Cardiac muscle cell (in vitro differentiated cells and primary cell): ENCODE measurements around the gene SOX10. TPM values are rescaled to one million over a fixed set of nuclear protein-coding genes. Genes with fewer than 3 reads are reported as not detected.

Experiments used
- DNase-seq, 2 donors: peaks; one replicate each; pipeline versions ENCODE4 v3.0.0 to v3.0.0-alpha.2; 2010 to 2017; ENCODE audit warnings: low read depth in 1 of 2, low spot score in 1 of 2
- H3K27ac ChIP-seq: fragments of 200-600 bp; sonication (generic); 2 replicates; pipeline ENCODE4 v1.5.1; 2016
- H3K27me3 ChIP-seq: fragments of 200-600 bp; sonication (generic); 2 replicates; pipeline ENCODE4 v1.6.0; 2016; ENCODE audit warnings: control low read depth
- H3K36me3 ChIP-seq: fragments of 200-600 bp; sonication (generic); 2 replicates; pipeline ENCODE4 v1.5.1; 2016; ENCODE audit warnings: control low read depth
- H3K4me1 ChIP-seq: fragments of 200-600 bp; sonication (generic); 2 replicates; pipeline ENCODE4 v1.8.1; 2017; ENCODE audit warnings: low read depth, mild to moderate bottlenecking, mixed run types
- H3K4me3 ChIP-seq: fragments of 200-600 bp; sonication (generic); 2 replicates; pipeline ENCODE4 v1.5.1; 2016; ENCODE audit warnings: mild to moderate bottlenecking
- H3K9me3 ChIP-seq: fragments of 200-600 bp; sonication (generic); 2 replicates; pipeline ENCODE4 v1.5.1; 2017; ENCODE audit warnings: low read depth, mild to moderate bottlenecking, control low read depth
- CTCF ChIP-seq: IDR thresholded peaks from 2 replicates; pipeline ENCODE4 v1.5.1; 2012; ENCODE audit warnings: low read depth, mild to moderate bottlenecking, low read length
- polyA plus RNA-seq: library from polyadenylated mRNA; unstranded; fragments of >200 nt; fragmentation: Nextera tagmentation; extraction: Ambion mirVana; gene quantifications from 2 replicates; pipeline ENCODE4 v1.2.1, GENCODE V29; 2016
- total RNA-seq: library from RNA; depleted of rRNA; stranded (reverse); fragments of >200 nt; gene quantifications from 2 replicates; pipeline ENCODE4 v1.2.3, GENCODE V29; 2016

Gene SOX10
- total and polyA plus RNA-seq, 2 experiments from 2014 or later, result 0.03 TPM; not detected in 1

- Histone ChIP-seq H3K9me3 (no peaks in the 10 kb centered on the region), H3K4me1 (peaks cover 14% of the 10 kb centered on the region), H3K36me3 (no peaks in the 10 kb centered on the region), H3K4me3 (no peak overlapping the region), H3K27ac (no peak overlapping the region), H3K27me3 (no peaks in the 10 kb centered on the region)
- TF ChIP-seq CTCF, result no peak
- DNase-seq, result no peak
Measured at GRCh38 chr22:37999236-37999635, 14.9 kb upstream of the SOX10 start.

- no peak overlapping the region for H3K4me3 ChIP-seq
- no peak overlapping the region for H3K27ac ChIP-seq
- peaks cover 14% of the 10 kb centered on the region for H3K4me1 ChIP-seq
- peak in 1 of 2 donors; percentile 30 for DNase-seq
- no peaks in the 10 kb centered on the region for H3K9me3 ChIP-seq
- H3K27me3 ChIP-seq, result no peaks in the 10 kb centered on the region
- TF ChIP-seq CTCF, result no peak
- no peaks in the 10 kb centered on the region for H3K36me3 ChIP-seq
Measured at GRCh38 chr22:37998543-37998942, 14.2 kb upstream of the SOX10 start.

GRCh38 chr22:37996515-37997246 is 12.3 kb upstream of the SOX10 start:
- H3K27ac ChIP-seq, result no peak overlapping the region
- H3K9me3 ChIP-seq, result no peaks in the 10 kb centered on the region
- no peak for DNase-seq
- H3K4me3 ChIP-seq, result no peak overlapping the region
- H3K36me3 ChIP-seq, result no peaks in the 10 kb centered on the region
- peaks cover 14% of the 10 kb centered on the region for H3K4me1 ChIP-seq
- no peaks in the 10 kb centered on the region for H3K27me3 ChIP-seq
- TF ChIP-seq CTCF, result no peak

GRCh38 chr22:37996079-37996478 is 11.7 kb upstream of the SOX10 start:
- Histone ChIP-seq H3K27me3 (no peaks in the 10 kb centered on the region), H3K4me1 (peaks cover 14% of the 10 kb centered on the region), H3K27ac (no peak overlapping the region), H3K36me3 (no peaks in the 10 kb centered on the region), H3K4me3 (no peak overlapping the region), H3K9me3 (no peaks in the 10 kb centered on the region)
- no peak for DNase-seq
- no peak for TF ChIP-seq CTCF

- Histone ChIP-seq H3K4me1 (peaks cover 10% of the 10 kb centered on the region), H3K9me3 (no peaks in the 10 kb centered on the region), H3K36me3 (no peaks in the 10 kb centered on the region), H3K27ac (no peak overlapping the region), H3K4me3 (no peak overlapping the region), H3K27me3 (no peaks in the 10 kb centered on the region)
- no peak for DNase-seq
- TF ChIP-seq CTCF, result no peak
Measured at GRCh38 chr22:37995460-37995859, 11.1 kb upstream of the SOX10 start.
